GM11168 (cell line): Measurements from ENCODE around the gene ZSWIM4.
"Not testable (repeated sequence)": the region's sequence is repeated elsewhere in the genome, so short reads cannot be mapped to it uniquely, and the experiment has no call there.

Experiments
- in situ Hi-C: fragments of 300-500 bp; cut with MboI; formaldehyde crosslinking; loops from one replicate; pipeline ENCODE4 v1.12.0; 2022; ENCODE audit warnings: low sequenced_read_pairs; ENCODE audit not compliant: unreplicated experiment

ZSWIM4 gene

GRCh38 chr19:13794757-13795589 is at the start of gene ZSWIM4:
ZSWIM4 (plus strand) TSS chr19:13795443; CDS start chr19:13795649, 206 bp downstream.
- in situ Hi-C loops = no loop called here

DNA sequence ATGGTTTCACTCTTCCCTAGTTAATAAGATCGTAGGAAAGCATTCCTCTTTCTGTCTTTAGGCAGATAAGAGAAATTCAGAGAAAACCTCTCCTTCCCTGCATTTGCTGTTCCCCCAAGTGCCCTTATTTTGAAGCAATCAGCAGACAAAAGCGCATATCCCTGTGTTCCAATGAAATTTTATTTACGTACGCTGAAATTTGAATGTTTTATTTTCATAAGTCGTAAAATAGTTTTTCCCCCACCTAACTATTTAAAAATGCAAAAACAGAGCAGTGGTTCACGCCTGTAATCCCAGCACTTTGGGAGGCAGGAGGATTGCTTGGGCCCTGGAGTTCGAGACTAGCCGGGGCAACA is 48.2 kb upstream of the ZSWIM4 start:
- in situ Hi-C loops = no loop called here

GRCh38 chr19:13748169-13748828 is 46.9 kb upstream of the ZSWIM4 start:
- in situ Hi-C loops = no loop called here

DNA sequence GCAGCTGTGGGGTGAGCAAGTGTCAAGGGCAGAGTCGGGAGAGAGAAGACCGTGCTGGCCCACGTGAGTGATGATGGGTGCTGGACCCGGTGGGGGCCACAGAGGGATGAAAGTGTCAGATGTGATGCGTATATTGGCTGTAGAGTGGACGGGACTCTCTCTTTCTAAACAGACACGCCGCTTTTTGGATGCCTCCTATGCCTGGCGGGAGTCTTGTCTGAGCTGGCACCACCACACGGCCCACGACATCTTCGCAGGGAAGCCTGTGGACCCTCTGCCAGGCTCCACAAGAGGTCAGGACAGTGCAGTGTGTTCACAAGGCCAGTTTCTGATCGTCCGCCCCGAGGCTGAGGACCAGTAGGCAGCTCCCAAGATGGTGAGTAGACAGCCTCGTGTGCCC is 43.8 kb upstream of the ZSWIM4 start:
- in situ Hi-C loops = no loop called here

DNA sequence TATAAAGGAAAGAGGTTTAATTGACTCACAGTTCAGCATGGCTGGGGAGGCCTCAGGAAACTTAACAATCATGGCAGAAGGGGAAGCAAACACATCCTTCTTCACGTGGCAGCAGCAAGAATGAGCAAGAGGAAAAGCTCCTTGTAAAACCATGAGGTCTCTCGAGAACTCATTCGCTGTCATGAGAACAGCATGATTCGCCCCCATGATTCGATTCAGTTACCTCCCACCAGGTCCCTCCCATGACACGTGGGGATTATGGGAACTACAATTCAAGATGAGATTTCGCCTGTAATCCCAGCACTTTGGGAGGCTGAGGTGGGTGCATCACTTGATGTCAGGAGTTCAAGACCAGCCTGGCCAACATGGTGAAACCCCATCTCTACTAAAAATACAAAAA is 41.6 kb upstream of the ZSWIM4 start:
- in situ Hi-C loops = not testable (repeated sequence)

- in situ Hi-C loops = no loop called here
These were observed 39.0 kb upstream of the ZSWIM4 start for GRCh38 chr19:13756210-13756609.

GRCh38 chr19:13757805-13758772 is 37.2 kb upstream of the ZSWIM4 start:
- in situ Hi-C loops = no loop called here

- in situ Hi-C loops = no loop called here
These were observed 36.4 kb upstream of the ZSWIM4 start for GRCh38 chr19:13758795-13759194.

DNA sequence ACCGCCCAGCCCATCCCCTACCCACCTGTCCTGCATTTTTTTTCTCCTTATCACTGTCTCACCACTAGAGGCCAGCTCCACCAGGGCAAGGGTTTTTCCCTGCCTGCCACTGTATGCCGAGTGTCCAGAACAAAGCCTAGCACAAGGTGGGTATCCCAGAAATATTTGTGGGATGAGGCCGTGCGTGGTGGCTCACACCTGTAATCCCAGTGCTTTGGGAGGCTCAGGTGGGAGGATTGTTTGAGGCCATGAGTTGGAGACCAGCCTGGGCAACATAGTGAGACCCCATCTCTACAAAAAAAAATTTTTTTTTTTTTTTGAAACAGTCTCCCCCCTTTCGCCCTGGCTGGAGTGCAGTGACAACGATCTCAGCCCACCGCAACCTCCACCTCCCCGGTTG is 33.8 kb upstream of the ZSWIM4 start:
- in situ Hi-C loops = no loop called here

- in situ Hi-C loops = no loop called here
These were observed 32.5 kb upstream of the ZSWIM4 start for GRCh38 chr19:13762635-13763235.

- in situ Hi-C loops = no loop called here
These were observed 32.0 kb upstream of the ZSWIM4 start for GRCh38 chr19:13763265-13763664.

DNA sequence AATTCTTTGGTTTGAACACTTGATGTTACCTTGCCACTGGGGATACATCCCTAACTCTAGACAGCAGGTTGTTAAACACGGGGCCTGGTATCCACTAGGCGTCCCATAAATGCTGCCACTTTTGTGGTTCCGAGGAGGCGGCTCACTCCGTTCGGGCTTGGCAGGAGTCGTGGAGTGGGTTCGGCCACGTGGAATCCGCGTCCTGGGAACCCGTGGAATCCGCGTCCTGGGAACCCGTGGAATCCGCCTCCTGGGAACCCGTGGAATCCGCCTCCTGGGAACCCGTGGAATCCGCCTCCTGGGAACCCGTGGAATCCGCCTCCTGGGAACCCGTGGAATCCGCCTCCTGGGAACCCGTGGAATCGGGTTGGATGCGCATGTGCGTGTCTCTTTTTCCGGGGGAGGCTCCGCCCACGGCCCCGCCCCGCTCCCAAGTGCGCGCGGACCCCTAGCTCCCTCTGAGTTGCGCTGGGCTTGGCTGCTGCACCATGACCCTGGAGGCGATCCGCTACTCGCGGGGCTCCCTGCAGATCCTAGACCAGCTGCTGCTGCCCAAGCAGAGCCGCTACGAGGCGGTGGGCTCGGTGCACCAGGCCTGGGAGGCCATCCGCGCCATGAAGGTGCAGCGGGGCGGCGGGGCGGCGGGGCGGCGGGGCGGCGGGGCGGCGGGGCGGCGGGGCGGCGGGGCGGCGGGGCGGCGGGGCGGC is 31.0 kb upstream of the ZSWIM4 start, which contains the start of gene MRI1:
TSS of gene MRI1 (plus strand) at position 422 of the 707 bp plus-strand sequence. CDS start at position 489, 67 bp downstream.
- in situ Hi-C loops = no loop called here

GRCh38 chr19:13764821-13765394 is 30.3 kb upstream of the ZSWIM4 start:
- in situ Hi-C loops = no loop called here

- in situ Hi-C loops = no loop called here
These were observed 29.7 kb upstream of the ZSWIM4 start for GRCh38 chr19:13765395-13766094.

DNA sequence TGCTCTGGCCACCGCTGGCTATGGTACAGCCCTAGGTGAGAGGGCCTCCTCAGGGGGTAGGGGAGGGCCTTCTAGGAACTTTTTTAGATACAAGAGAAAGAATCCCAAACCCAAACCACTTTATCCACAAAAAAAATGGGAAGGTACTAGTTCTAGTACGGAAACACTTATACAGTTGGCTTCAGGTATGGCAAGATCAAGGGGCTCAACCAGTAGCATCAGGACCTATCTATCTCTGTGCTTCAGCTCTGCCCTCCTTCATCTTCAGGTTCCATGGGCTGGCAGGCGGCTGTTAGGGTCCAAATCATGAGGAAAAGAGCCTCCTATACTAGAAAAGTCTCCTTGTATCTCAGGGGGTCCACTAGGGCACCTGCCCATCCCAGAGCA is 29.2 kb upstream of the ZSWIM4 start:
- in situ Hi-C loops = no loop called here

DNA sequence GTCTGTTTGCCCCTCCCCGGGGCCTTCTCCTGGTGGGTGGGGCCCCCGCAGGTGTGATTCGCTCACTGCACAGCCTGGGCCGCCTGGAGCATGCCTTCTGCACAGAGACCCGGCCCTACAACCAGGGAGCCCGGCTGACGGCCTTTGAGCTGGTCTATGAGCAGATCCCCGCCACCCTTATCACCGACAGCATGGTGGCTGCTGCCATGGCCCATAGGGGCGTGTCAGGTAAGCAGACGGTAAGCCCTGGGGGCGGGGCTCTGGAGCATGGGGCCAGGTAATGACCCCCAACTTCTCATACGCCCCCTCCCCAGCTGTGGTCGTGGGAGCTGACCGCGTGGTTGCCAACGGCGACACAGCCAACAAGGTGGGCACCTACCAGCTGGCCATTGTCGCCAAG is 26.7 kb upstream of the ZSWIM4 start:
- in situ Hi-C loops = no loop called here

DNA sequence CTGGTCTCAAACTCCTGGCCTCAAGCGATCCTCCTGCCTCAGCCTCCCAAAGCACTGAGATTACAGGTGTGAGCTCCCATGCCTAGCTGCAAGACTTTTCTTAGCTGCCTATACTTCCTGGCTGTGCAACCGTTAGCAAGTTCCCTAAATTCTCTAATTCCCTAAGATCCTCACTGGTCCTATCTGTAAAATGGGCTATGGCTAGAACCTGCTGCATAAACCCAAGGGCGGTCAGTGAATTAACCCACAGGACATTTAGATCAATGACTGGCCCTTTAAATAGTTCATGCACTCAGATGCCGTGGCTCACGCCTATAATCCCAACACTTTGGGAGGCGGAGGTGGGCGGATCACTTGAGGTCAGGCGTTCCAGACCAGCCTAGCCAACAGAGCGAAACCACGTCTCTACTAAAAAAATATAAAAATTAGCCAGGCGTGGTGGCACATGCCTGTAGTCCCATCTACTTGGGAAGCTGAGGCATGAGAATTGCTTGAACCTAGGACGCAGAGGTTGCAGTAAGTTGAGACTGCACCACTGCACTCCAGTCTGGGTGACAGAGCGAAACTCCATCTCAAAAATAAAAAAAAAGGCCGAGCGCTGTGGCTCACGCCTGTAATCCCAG is 25.1 kb upstream of the ZSWIM4 start:
- in situ Hi-C loops = loop anchor here (10.0 kb wide), 1 partner anchor 285 kb away; no protein-coding TSS in a partner anchor
